ENCODE results near the gene TMEM175. TPM values are rescaled to one million over a fixed set of nuclear protein-coding genes. Genes with fewer than 3 reads are reported as not detected.

Gene TMEM175
- total RNA-seq, 2 experiments from 2014 or later, result 12.5 to 33.1 TPM

DNA sequence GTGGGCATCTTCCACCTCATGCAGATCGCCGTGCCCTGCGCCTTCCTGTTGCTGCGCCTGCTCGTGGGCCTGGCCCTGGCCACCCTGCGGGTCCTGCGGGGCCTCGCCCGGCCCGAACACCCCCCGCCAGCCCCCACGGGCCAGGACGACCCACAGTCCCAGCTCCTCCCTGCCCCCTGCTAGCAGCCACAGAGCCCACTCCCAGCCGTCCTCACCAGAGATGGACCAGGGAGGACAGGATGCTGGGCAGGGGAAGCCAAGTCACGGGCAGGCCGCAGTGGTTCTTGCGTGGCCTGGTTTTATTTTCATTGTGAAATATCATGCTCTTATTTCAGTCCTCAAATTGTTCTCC, 26.0 kb downstream of the TMEM175 start:
- no peak for DNase-seq (ENCODE audit: low spot score)

DNA sequence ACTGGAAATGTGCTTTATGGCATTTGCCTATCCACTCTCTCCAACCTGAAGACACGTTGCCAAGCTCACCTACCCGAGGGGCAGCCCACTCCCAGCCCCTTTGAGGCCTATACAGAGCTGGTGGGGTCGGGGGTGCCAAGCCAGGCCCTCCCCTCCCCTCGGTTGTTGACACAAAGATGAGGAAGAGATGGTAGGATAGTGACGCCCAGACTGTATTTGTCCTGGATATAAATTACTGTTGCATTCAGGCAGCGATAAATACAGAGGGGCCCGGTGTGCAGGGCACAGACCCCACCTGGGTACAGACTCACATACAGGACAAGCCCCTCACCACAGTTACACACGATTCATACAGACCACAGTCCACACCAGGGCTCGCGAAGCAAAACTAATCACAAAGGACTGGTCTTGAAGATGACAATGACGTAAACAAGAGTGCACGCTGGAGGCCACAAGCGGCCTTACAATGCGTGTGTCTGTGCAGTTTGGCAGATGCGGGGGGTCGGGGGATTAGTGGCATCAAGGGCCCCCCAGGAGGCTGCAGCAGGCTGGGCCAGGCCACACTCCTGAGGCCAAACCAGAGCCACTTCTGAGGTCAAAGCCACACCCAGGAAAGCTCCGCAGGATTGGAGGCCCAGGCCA, 26.6 kb downstream of the TMEM175 start:
- no TSS peak for BruUV-seq (replicated peaks)

More for the DNA sequence above, 26.0 kb downstream of the TMEM175 start:
- no peaks in the 10 kb centered on the region for H4K20me1 ChIP-seq (ENCODE audit: insufficient read depth, low read length)
- no peak overlapping the region for H2AFZ ChIP-seq (ENCODE audit: low read length)
- no peaks in the 10 kb centered on the region for H3K4me1 ChIP-seq (ENCODE audit: insufficient read depth, low read length, poor library complexity, severe bottlenecking)
- no peak for TF ChIP-seq EZH2phosphoT487 (IDR thresholded peaks at IDR 0.05; ENCODE audit: borderline replicate concordance, low read depth, low read length)
- TF ChIP-seq, protein P1, sequence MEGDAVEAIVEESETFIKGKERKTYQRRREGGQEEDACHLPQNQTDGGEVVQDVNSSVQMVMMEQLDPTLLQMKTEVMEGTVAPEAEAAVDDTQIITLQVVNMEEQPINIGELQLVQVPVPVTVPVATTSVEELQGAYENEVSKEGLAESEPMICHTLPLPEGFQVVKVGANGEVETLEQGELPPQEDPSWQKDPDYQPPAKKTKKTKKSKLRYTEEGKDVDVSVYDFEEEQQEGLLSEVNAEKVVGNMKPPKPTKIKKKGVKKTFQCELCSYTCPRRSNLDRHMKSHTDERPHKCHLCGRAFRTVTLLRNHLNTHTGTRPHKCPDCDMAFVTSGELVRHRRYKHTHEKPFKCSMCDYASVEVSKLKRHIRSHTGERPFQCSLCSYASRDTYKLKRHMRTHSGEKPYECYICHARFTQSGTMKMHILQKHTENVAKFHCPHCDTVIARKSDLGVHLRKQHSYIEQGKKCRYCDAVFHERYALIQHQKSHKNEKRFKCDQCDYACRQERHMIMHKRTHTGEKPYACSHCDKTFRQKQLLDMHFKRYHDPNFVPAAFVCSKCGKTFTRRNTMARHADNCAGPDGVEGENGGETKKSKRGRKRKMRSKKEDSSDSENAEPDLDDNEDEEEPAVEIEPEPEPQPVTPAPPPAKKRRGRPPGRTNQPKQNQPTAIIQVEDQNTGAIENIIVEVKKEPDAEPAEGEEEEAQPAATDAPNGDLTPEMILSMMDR (conservative IDR thresholded peaks at IDR 0.05; ENCODE audit: low read length), result no peak
- no peaks in the 10 kb centered on the region for H3K9me3 ChIP-seq (ENCODE audit: low read length)
- no peak overlapping the region for H3K4me3 ChIP-seq (ENCODE audit: low read depth, low read length, poor library complexity, severe bottlenecking)
- intact Hi-C loops (cut with micrococcal nuclease; ENCODE audit: unreplicated experiment), result no loop called here
- H3K9me2 ChIP-seq (ENCODE audit: insufficient read depth, low read length), result no peaks in the 10 kb centered on the region
- H3K79me2 ChIP-seq (ENCODE audit: insufficient read depth, low read depth, low read length), result no peaks in the 10 kb centered on the region
- no peaks in the 10 kb centered on the region for H3K36me3 ChIP-seq (ENCODE audit: insufficient read depth, low read length)
- BruUV-seq (replicated peaks), result no TSS peak
- CTCF ChIA-PET (ENCODE audit: unreplicated experiment), result no interaction called here
- H3K4me2 ChIP-seq (ENCODE audit: low read length), result no peak overlapping the region
- no peak overlapping the region for H3K27ac ChIP-seq (ENCODE audit: low read depth, low read length, poor library complexity, severe bottlenecking)
- POLR2A ChIA-PET, result no interaction called here

More for the DNA sequence above, 26.6 kb downstream of the TMEM175 start:
- H3K4me2 ChIP-seq (ENCODE audit: low read length), result no peak overlapping the region
- H3K36me3 ChIP-seq (ENCODE audit: insufficient read depth, low read length), result no peaks in the 10 kb centered on the region
- POLR2A ChIA-PET, result no interaction called here
- CTCF ChIA-PET (ENCODE audit: unreplicated experiment), result no interaction called here
- no peaks in the 10 kb centered on the region for H3K9me2 ChIP-seq (ENCODE audit: insufficient read depth, low read length)
- no peaks in the 10 kb centered on the region for H3K4me1 ChIP-seq (ENCODE audit: insufficient read depth, low read length, poor library complexity, severe bottlenecking)
- H2AFZ ChIP-seq (ENCODE audit: low read length), result no peak overlapping the region
- no peak for TF ChIP-seq EZH2phosphoT487 (IDR thresholded peaks at IDR 0.05; ENCODE audit: borderline replicate concordance, low read depth, low read length)
- TF ChIP-seq, protein P1 (conservative IDR thresholded peaks at IDR 0.05; ENCODE audit: low read length), result no peak
- no peak overlapping the region for H3K4me3 ChIP-seq (ENCODE audit: low read depth, low read length, poor library complexity, severe bottlenecking)
- intact Hi-C loops (cut with micrococcal nuclease; ENCODE audit: unreplicated experiment), result no loop called here
- no peak for DNase-seq (ENCODE audit: low spot score)
- no peaks in the 10 kb centered on the region for H3K9me3 ChIP-seq (ENCODE audit: low read length)
- H4K20me1 ChIP-seq (ENCODE audit: insufficient read depth, low read length), result no peaks in the 10 kb centered on the region
- H3K27ac ChIP-seq (ENCODE audit: low read depth, low read length, poor library complexity, severe bottlenecking), result no peak overlapping the region
- no peaks in the 10 kb centered on the region for H3K79me2 ChIP-seq (ENCODE audit: insufficient read depth, low read depth, low read length)

Data from OCI-LY7 (cell line).